A549 (cell line): Measurements from ENCODE around the gene KCNS3.

Experiments used
- CEBPB ChIP-seq, 2 experiments: fragments of >200 bp in 1 of 2; sonication (Bioruptor Twin) in 1 of 2; formaldehyde crosslinking in 1 of 2; IDR thresholded peaks; 2 replicates each; pipeline ENCODE4 v1.6.1; 2012 to 2016
- CTCF ChIP-seq: fragments of >200 bp; sonication (Bioruptor Twin); formaldehyde crosslinking; IDR thresholded peaks from 3 replicates; pipeline ENCODE4 v1.5.1; 2016
- EHMT2 ChIP-seq: fragments of 200-600 bp; sonication (generic); IDR thresholded peaks from 2 replicates; pipeline ENCODE4 v1.6.1; 2016; ENCODE audit warnings: antibody characterized with exemption, low read depth, mild to moderate bottlenecking, moderate library complexity
- HDAC2 ChIP-seq: fragments of 200-600 bp; sonication (generic); IDR thresholded peaks from 2 replicates; pipeline ENCODE4 v1.6.1; 2016
- MAFK ChIP-seq: fragments of 450-650 bp; IDR thresholded peaks from 2 replicates; pipeline ENCODE4 v1.6.1; 2014; ENCODE audit not compliant: partially characterized antibody
- MAX ChIP-seq: IDR thresholded peaks from 2 replicates; pipeline ENCODE4 v1.6.1; 2012
- PHF8 ChIP-seq: fragments of 200-600 bp; sonication (generic); IDR thresholded peaks from 2 replicates; pipeline ENCODE4 v1.6.1; 2016; ENCODE audit warnings: low read depth, mild to moderate bottlenecking, antibody characterized with exemption, moderate library complexity, borderline replicate concordance
- POLR2A ChIP-seq: IDR thresholded peaks from 2 replicates; pipeline ENCODE4 v1.6.1; 2012; ENCODE audit warnings: mild to moderate bottlenecking, low read length
- RARB ChIP-seq: fragments of 250-450 bp; sonication (Bioruptor Pico); IDR thresholded peaks from 2 replicates; pipeline ENCODE4 v1.8.0; 2021; ENCODE audit warnings: mild to moderate bottlenecking, moderate library complexity
- SMC3 ChIP-seq: fragments of >200 bp; sonication (Bioruptor Twin); formaldehyde crosslinking; IDR thresholded peaks from 3 replicates; pipeline ENCODE4 v1.6.1; 2018; ENCODE audit warnings: inconsistent platforms
- TFCP2L1 ChIP-seq: fragments of 250-450 bp; sonication (Bioruptor Pico); IDR thresholded peaks from 2 replicates; pipeline ENCODE4 v1.5.0; 2021; ENCODE audit warnings: mild to moderate bottlenecking
- USF2 ChIP-seq: fragments of 450-650 bp; IDR thresholded peaks from 2 replicates; pipeline ENCODE4 v1.6.1; 2014; ENCODE audit warnings: antibody characterized with exemption

GRCh38 chr2:17976871-17977746, 98.6 kb downstream of the KCNS3 start:
- TF ChIP-seq CTCF (no peak), USF2 (no peak), POLR2A (no peak), MAX (no peak), MAFK (no peak), HDAC2 (no peak), CEBPB (IDR thresholded peaks at IDR 0.05) (no peak), RARB (CRISPR knock-in tag) (no peak), SMC3 (no peak), EHMT2 (no peak), PHF8 (no peak), TFCP2L1 (CRISPR knock-in tag) (no peak)
